HG02759 (cell line): Measurements from ENCODE around the gene ATP6AP1.

Source experiments
- ATAC-seq: cut with Tn5 transposase; IDR thresholded peaks from one replicate; pipeline ENCODE4 v1.9.1; 2021; ENCODE audit warnings: mild to moderate bottlenecking, moderate library complexity; ENCODE audit not compliant: unreplicated experiment

Gene ATP6AP1

GRCh38 chrX:154445776-154446175, 17.3 kb downstream of the ATP6AP1 start:
- ATAC-seq: no peak

DNA sequence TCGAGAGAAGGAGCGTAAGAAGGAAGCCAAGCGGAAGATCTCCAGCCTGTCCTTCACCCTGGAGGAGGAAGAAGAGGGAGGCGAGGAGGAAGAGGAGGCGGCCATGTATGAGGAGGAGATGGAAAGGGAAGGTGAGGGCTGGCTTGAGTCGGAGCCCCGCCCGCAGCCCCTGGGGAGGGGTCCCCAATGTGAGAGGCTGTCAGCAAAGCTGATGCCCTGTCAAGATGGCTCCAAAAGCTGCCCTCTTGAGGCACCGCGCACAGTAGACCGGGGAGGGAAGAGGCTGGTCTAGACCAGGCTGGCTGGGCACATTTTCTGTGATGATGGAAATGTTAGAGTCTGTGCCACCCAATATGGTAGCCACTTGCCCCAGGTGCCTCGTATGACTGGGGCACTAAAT, 18.0 kb downstream of the ATP6AP1 start:
- ATAC-seq: no peak

GRCh38 chrX:154448484-154448883, 20.0 kb downstream of the ATP6AP1 start:
- no peak for ATAC-seq

GRCh38 chrX:154449618-154450017, 21.1 kb downstream of the ATP6AP1 start:
- ATAC-seq: no peak

GRCh38 chrX:154450312-154450711, 21.8 kb downstream of the ATP6AP1 start:
- no peak for ATAC-seq

- ATAC-seq: no peak
Observed at GRCh38 chrX:154452823-154453222, 24.3 kb downstream of the ATP6AP1 start.

DNA sequence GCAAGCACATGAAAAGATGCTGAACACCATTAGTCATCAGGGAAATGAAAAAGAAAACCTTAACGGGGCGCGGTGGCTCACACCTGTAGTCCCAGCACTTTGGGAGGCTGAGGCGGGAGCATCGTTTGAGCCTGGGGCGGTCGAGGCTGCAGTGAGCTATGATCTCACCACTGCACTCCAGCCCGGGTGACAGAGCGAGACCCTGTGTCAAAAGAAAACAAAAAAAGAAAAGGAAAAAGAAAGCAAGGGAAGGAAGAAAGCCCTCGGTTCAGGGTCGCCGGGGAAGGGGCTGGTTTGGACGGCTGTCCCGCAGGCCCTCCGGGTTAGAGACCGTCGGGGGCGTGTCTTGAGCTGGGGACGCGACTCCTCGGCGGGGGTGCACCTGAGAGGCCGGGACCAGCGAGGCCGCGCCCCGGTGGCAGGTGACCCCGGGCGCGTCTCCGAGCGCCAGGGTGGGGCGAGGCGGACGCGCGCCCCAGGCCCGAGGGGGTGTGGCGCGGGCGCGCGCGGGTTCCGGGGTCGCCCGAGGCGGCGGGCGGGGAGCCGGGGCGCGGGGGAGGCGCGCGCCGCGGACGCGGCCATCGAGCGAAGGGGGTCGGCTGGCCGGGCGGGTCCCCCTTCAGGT, 29.1 kb downstream of the ATP6AP1 start:
- ATAC-seq: peak; percentile 65

GRCh38 chrX:154458116-154458953, 29.9 kb downstream of the ATP6AP1 start, which contains the start of gene PLXNA3:
Gene PLXNA3 (plus strand): TSS chrX:154458281. CDS start chrX:154460184, 1,903 bp downstream.
- peak; percentile 79 for ATAC-seq

DNA sequence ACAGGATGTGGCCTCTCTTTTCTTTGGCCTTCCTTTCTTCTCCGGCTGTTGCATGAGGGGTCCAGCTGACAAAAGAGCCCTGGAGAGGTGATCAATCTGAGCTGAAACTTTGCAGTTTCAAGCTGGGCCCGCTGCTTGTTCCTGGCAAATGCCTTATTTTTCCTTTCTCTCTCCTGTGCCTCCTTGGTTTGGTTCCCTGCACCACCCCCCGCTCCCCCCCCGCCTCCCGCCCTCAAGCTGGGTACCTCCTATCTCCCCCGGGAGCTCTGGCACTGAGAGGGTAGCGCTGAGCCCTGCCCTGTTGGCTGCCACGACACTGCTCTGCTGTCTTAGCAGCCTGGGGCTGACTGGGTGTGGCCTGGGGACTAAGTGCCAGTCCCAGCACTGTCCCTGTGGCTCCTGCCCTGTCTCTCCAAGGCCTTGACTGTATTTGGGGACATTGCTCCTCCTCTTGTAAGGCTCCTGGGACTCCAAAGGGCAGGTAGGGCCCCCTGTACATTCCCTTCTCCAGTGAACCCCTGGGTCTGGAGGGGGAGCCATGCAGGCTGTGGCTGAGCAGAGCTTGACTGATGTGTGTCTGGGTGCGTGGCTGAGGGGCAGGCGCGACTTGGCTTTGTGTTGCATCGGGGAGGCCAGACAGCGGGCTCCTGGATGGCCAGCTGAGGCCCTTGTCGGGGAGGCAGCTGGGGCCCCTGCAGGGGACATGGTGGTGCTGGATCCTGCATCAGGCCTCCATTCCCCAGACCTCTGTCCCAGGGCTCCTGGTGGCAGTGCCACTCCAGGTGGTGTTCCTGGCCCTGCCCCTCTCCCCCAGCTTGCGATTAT, 30.7 kb downstream of the ATP6AP1 start:
- ATAC-seq: no peak

DNA sequence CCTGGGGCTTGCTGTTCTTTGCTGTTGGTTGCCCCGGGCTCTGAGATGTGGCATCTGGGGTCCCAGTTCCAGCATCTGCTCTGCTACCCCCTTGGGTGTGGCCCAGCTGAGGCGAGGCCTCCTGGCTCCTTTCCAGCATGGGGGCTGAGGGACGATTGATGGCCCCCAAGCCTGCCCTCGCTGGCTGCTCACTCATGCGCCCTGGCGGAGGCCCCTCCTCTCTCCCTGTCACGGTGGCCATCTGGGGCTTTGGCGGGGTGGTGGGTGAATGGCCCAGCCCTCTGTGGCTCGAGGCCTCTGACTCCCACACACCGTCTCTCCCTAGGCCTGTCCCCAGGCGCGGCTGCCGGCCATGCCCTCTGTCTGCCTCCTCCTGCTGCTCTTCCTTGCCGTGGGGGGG, 31.4 kb downstream of the ATP6AP1 start:
- ATAC-seq: no peak

- ATAC-seq: no peak
Observed at GRCh38 chrX:154460326-154460725, 31.8 kb downstream of the ATP6AP1 start.

DNA sequence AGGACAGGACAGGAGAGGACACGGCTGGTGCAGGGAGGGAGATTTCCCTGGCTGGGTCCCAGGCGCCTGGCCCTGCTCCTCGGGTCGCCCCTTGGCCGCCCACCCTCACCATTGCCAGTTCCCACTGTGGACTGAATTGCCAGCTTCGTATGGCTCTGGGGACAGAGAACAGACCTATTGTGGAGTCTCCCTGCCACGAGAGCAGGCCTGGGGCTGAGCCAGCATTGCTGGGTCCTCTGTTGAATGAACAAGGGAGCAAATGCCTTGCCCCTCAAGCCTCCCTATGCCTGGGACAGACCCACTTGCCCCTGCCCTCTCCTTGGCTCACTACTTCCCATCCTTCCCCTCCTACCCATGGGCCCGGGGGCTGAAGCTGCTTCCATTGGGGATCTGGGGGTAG, 33.9 kb downstream of the ATP6AP1 start:
- no peak for ATAC-seq

DNA sequence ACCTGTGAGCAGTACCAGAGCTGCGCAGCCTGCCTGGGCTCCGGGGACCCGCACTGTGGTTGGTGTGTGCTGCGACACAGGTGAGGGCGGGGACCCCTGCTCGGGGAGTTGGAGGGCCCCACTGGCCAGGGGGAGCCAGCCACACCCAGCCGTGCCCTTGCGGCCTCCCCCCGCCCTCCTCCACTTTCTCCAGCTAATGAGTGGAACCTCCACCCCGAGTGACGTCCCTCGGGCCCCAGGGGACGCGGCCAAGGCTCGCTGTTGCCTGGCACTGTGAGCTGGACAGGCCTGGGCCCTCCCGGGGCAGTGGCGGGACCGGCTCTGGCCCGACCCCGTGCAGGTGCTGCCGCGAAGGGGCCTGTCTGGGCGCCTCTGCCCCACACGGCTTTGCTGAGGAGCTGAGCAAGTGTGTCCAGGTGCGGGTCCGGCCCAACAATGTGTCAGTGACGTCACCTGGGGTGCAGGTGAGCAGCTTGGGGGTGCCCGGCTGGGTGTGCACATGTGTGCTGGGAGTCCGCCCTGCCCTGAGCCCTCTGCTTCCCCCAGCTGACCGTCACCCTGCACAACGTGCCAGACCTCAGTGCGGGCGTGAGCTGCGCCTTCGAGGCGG, 35.2 kb downstream of the ATP6AP1 start:
- no peak for ATAC-seq

GRCh38 chrX:154464806-154465365, 36.4 kb downstream of the ATP6AP1 start:
- no peak for ATAC-seq

GRCh38 chrX:154465601-154466000, 37.1 kb downstream of the ATP6AP1 start:
- ATAC-seq: no peak

DNA sequence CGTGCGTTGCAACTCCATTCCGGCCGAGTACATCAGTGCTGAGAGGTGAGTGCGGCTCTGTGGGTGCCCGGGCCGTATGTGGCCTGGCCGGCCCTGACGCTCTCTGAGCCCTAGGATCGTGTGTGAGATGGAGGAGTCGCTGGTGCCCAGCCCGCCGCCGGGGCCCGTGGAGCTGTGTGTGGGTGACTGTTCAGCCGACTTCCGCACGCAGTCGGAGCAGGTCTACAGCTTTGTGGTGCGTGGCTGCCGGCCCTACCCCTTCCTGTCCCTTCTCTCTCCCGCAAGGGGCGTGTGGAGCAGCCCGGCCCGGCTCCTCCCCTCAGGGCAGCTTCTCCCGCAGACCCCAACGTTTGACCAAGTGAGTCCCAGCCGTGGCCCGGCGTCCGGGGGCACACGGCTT, 37.6 kb downstream of the ATP6AP1 start:
- ATAC-seq: no peak

- no peak for ATAC-seq
Observed at GRCh38 chrX:154466907-154467306, 38.4 kb downstream of the ATP6AP1 start.

GRCh38 chrX:154467556-154467955, 39.1 kb downstream of the ATP6AP1 start:
- no peak for ATAC-seq

DNA sequence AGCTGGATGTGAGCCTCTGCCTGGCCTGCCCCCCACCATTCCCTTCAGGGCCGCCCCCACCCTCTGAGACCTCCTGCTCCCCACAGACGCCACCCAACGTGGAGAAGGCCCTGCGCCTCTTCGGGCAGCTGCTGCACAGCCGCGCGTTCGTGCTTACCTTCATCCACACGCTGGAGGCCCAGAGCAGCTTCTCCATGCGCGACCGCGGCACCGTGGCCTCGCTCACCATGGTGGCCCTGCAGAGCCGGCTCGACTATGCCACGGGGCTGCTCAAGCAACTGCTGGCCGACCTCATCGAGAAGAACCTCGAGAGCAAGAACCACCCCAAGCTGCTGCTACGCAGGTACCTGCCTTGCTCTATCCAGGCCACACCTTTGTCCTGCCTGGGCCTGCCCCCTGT, 39.7 kb downstream of the ATP6AP1 start:
- ATAC-seq: no peak

DNA sequence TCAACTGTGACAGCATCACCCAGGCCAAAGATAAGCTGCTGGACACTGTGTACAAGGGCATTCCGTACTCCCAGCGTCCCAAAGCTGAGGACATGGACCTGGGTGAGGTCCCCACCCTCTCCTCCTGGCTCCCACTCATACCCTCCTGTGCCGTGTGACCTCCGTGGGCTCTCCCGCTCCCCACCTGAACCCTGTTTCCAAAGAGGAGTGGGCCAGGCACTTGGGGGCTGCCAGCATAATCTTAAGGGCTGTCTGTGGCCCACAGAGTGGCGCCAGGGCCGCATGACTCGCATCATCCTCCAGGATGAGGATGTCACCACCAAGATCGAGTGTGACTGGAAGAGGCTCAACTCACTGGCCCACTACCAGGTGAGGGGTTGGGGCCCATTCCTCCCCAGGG, 40.6 kb downstream of the ATP6AP1 start:
- ATAC-seq: no peak

DNA sequence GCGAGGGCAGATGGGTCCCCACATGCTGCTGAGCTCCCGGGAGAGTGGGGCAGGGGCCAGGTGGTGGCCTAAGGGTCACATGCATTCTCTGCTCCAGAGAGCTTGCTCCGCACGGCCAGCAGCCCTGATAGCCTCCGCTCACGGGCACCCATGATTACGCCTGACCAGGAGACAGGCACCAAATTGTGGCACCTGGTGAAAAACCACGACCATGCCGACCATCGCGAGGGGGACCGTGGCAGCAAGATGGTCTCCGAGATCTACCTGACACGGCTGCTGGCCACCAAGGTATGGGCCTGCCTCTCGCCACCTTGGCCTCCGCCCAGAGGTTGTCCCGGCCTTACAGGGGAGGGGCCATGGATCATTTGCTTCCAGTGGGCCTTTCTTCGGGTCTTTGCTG, 41.4 kb downstream of the ATP6AP1 start:
- ATAC-seq: no peak
